OCI-LY7 (cell line): ENCODE measurements around the gene MAPK12.

Experiments
- EZH2phosphoT487 ChIP-seq: fragments of 200-600 bp; sonication (generic); IDR thresholded peaks from 2 replicates; pipeline ENCODE4 v1.6.1; 2018; ENCODE audit warnings: low read depth, borderline replicate concordance, mild to moderate bottlenecking, mixed run types, antibody characterized with exemption, low read length, moderate library complexity, mixed read lengths
- TF ChIP-seq, protein P1 (sequence below): fragments of 200-600 bp; sonication (generic); conservative IDR thresholded peaks from 2 replicates; pipeline ENCODE4 v1.5.1; 2014; ENCODE audit warnings: mild to moderate bottlenecking, antibody characterized with exemption, low read length, moderate library complexity, mixed read lengths

GRCh38 chr22:50252082-50253045 is 9.1 kb downstream of the MAPK12 start:
- TF ChIP-seq, protein P1, sequence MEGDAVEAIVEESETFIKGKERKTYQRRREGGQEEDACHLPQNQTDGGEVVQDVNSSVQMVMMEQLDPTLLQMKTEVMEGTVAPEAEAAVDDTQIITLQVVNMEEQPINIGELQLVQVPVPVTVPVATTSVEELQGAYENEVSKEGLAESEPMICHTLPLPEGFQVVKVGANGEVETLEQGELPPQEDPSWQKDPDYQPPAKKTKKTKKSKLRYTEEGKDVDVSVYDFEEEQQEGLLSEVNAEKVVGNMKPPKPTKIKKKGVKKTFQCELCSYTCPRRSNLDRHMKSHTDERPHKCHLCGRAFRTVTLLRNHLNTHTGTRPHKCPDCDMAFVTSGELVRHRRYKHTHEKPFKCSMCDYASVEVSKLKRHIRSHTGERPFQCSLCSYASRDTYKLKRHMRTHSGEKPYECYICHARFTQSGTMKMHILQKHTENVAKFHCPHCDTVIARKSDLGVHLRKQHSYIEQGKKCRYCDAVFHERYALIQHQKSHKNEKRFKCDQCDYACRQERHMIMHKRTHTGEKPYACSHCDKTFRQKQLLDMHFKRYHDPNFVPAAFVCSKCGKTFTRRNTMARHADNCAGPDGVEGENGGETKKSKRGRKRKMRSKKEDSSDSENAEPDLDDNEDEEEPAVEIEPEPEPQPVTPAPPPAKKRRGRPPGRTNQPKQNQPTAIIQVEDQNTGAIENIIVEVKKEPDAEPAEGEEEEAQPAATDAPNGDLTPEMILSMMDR, result peak; percentile 79
- no peak for TF ChIP-seq EZH2phosphoT487
